Measurements from ENCODE around the gene DCAF4.

Gene DCAF4

DNA sequence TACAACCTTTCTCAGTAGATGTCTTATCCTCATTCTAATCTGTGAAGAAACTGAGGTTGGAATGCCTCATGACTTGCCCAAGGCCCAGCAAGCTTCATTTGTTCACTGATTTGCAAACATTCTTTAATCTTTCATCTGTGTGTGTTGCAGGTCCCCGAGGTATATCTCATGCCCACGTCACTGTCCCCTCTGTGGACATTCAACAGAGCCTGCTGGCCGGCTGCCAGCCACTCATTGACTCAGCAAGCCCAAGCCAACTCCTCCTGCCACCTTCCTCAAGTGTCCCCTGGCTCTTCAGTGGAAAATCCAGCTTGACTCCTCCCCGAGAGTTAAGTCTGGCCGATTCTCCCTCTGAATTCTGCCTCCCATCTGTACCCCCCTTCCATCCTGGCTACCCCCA is 1.9 kb upstream of the DCAF4 start:
- DNase-seq (ENCODE audit: low read depth), result no peak
- TF ChIP-seq MYC (IDR thresholded peaks at IDR 0.05; ENCODE audit: low read depth, low read length) (no peak), MAX (IDR thresholded peaks at IDR 0.05; ENCODE audit: low read depth, low read length) (no peak), POLR2A (IDR thresholded peaks at IDR 0.05; ENCODE audit: extremely low read depth, insufficient read length) (no peak)
- TF ChIP-seq, protein P1, sequence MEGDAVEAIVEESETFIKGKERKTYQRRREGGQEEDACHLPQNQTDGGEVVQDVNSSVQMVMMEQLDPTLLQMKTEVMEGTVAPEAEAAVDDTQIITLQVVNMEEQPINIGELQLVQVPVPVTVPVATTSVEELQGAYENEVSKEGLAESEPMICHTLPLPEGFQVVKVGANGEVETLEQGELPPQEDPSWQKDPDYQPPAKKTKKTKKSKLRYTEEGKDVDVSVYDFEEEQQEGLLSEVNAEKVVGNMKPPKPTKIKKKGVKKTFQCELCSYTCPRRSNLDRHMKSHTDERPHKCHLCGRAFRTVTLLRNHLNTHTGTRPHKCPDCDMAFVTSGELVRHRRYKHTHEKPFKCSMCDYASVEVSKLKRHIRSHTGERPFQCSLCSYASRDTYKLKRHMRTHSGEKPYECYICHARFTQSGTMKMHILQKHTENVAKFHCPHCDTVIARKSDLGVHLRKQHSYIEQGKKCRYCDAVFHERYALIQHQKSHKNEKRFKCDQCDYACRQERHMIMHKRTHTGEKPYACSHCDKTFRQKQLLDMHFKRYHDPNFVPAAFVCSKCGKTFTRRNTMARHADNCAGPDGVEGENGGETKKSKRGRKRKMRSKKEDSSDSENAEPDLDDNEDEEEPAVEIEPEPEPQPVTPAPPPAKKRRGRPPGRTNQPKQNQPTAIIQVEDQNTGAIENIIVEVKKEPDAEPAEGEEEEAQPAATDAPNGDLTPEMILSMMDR (IDR thresholded peaks at IDR 0.05; ENCODE audit: low read depth, low read length), result no peak
- no peak overlapping the region for H3K4me3 ChIP-seq (ENCODE audit: low read depth, low read length)

- no peak overlapping the region for H3K4me3 ChIP-seq (ENCODE audit: low read depth, low read length)
- DNase-seq (ENCODE audit: low read depth), result no peak
- TF ChIP-seq, protein P1 (IDR thresholded peaks at IDR 0.05; ENCODE audit: low read depth, low read length), result no peak
- no peak for TF ChIP-seq POLR2A (IDR thresholded peaks at IDR 0.05; ENCODE audit: extremely low read depth, insufficient read length)
- no peak for TF ChIP-seq MYC (IDR thresholded peaks at IDR 0.05; ENCODE audit: low read depth, low read length)
- no peak for TF ChIP-seq MAX (IDR thresholded peaks at IDR 0.05; ENCODE audit: low read depth, low read length)
Measured at GRCh38 chr14:72925171-72925759, 999 bp upstream of the DCAF4 start.

- no peak overlapping the region for H3K4me3 ChIP-seq (ENCODE audit: low read depth, low read length)
- DNase-seq (ENCODE audit: low read depth), result no peak
- TF ChIP-seq POLR2A (IDR thresholded peaks at IDR 0.05; ENCODE audit: extremely low read depth, insufficient read length) (no peak), MAX (IDR thresholded peaks at IDR 0.05; ENCODE audit: low read depth, low read length) (no peak), MYC (IDR thresholded peaks at IDR 0.05; ENCODE audit: low read depth, low read length) (no peak; the same call in 1 of the 2 replicates)
- TF ChIP-seq, protein P1 (IDR thresholded peaks at IDR 0.05; ENCODE audit: low read depth, low read length), result no peak
Measured at GRCh38 chr14:72925815-72926291, 411 bp upstream of the DCAF4 start.

- no peak for DNase-seq (ENCODE audit: low read depth)
- no peak for TF ChIP-seq POLR2A (IDR thresholded peaks at IDR 0.05; ENCODE audit: extremely low read depth, insufficient read length)
- no peak for TF ChIP-seq MYC (IDR thresholded peaks at IDR 0.05; ENCODE audit: low read depth, low read length)
- TF ChIP-seq MAX (IDR thresholded peaks at IDR 0.05; ENCODE audit: low read depth, low read length), result no peak
- TF ChIP-seq, protein P1 (IDR thresholded peaks at IDR 0.05; ENCODE audit: low read depth, low read length), result no peak
Measured at GRCh38 chr14:72928872-72929271, 2.6 kb downstream of the DCAF4 start.

GRCh38 chr14:72929316-72930080 is 3.2 kb downstream of the DCAF4 start:
- no peak for TF ChIP-seq POLR2A (IDR thresholded peaks at IDR 0.05; ENCODE audit: extremely low read depth, insufficient read length)
- no peak for TF ChIP-seq MAX (IDR thresholded peaks at IDR 0.05; ENCODE audit: low read depth, low read length)
- TF ChIP-seq, protein P1 (IDR thresholded peaks at IDR 0.05; ENCODE audit: low read depth, low read length), result no peak
- no peak for TF ChIP-seq MYC (IDR thresholded peaks at IDR 0.05; ENCODE audit: low read depth, low read length)
- DNase-seq (ENCODE audit: low read depth), result no peak
- H3K4me3 ChIP-seq (ENCODE audit: low read depth, low read length), result no peak overlapping the region

More at GRCh38 chr14:72928872-72929271, 2.6 kb downstream of the DCAF4 start:
- no peak overlapping the region for H3K4me3 ChIP-seq (ENCODE audit: low read depth, low read length)

Measured in NB4 (cell line).